OCI-LY1 (cell line): Measurements from ENCODE around the gene ST3GAL5.

Experiments used
- EZH2 ChIP-seq: fragments of 200-600 bp; sonication (generic), shearing (Covaris generic); IDR thresholded peaks from 2 replicates; pipeline ENCODE4 v1.8.0; 2017; ENCODE audit warnings: borderline replicate concordance, mixed run types, mild to moderate bottlenecking, antibody characterized with exemption, low read length, moderate library complexity, mixed read lengths
- TF ChIP-seq, protein P1 (sequence below): fragments of 200-600 bp; sonication (generic), shearing (Covaris generic); IDR thresholded peaks from 2 replicates; pipeline ENCODE4 v1.5.1; 2017; ENCODE audit warnings: mild to moderate bottlenecking, antibody characterized with exemption, low read length, moderate library complexity, mixed read lengths

GRCh38 chr2:85793584-85793983 is 95.2 kb downstream of the ST3GAL5 start:
- TF ChIP-seq, protein P1, sequence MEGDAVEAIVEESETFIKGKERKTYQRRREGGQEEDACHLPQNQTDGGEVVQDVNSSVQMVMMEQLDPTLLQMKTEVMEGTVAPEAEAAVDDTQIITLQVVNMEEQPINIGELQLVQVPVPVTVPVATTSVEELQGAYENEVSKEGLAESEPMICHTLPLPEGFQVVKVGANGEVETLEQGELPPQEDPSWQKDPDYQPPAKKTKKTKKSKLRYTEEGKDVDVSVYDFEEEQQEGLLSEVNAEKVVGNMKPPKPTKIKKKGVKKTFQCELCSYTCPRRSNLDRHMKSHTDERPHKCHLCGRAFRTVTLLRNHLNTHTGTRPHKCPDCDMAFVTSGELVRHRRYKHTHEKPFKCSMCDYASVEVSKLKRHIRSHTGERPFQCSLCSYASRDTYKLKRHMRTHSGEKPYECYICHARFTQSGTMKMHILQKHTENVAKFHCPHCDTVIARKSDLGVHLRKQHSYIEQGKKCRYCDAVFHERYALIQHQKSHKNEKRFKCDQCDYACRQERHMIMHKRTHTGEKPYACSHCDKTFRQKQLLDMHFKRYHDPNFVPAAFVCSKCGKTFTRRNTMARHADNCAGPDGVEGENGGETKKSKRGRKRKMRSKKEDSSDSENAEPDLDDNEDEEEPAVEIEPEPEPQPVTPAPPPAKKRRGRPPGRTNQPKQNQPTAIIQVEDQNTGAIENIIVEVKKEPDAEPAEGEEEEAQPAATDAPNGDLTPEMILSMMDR: no peak
- no peak for TF ChIP-seq EZH2
